Activated gamma-delta T cell (primary cell): ENCODE measurements around the gene HOXD1.

Experiments used
- DNase-seq: peaks from one replicate; lab custom pipeline; 2025; lab: John Stamatoyannopoulos, UW
- total RNA-seq, 2 donors: gene quantifications; one replicate each; lab custom pipeline; 2026; lab: John Stamatoyannopoulos, UW

The HOXD1 gene
- total RNA-seq = 0 reads per million in 2 donors

- DNase-seq = no peak
Observed at GRCh38 chr2:176187899-176188773, at the start of gene HOXD1. TSS of gene HOXD1 (plus strand) at chr2:176188668. CDS start at chr2:176188802, 134 bp downstream.

- DNase-seq = no peak
Observed at GRCh38 chr2:176138923-176139660, 49.4 kb upstream of the HOXD1 start.

GRCh38 chr2:176139661-176140512 lies 48.6 kb upstream of the HOXD1 start:
- no peak for DNase-seq

- DNase-seq = no peak
Observed at GRCh38 chr2:176140513-176141317, 47.8 kb upstream of the HOXD1 start.

- DNase-seq = no peak
Observed at GRCh38 chr2:176142281-176142680, 46.2 kb upstream of the HOXD1 start.

GRCh38 chr2:176145085-176145969 lies 43.1 kb upstream of the HOXD1 start:
- DNase-seq = no peak

GRCh38 chr2:176146101-176146500 lies 42.4 kb upstream of the HOXD1 start:
- DNase-seq = no peak

- DNase-seq = no peak
Observed at GRCh38 chr2:176146645-176147044, 41.8 kb upstream of the HOXD1 start.

- no peak for DNase-seq
Observed at GRCh38 chr2:176147210-176147799, 41.2 kb upstream of the HOXD1 start.

GRCh38 chr2:176147800-176148496 lies 40.5 kb upstream of the HOXD1 start:
- DNase-seq = no peak

GRCh38 chr2:176148751-176149421 lies 39.6 kb upstream of the HOXD1 start:
- DNase-seq = no peak

GRCh38 chr2:176149481-176149938 lies 39.0 kb upstream of the HOXD1 start:
- no peak for DNase-seq

- DNase-seq = no peak
Observed at GRCh38 chr2:176149939-176150583, 38.4 kb upstream of the HOXD1 start.

GRCh38 chr2:176150584-176151441 lies 37.7 kb upstream of the HOXD1 start:
- DNase-seq = no peak

- no peak for DNase-seq
Observed at GRCh38 chr2:176151442-176152287, 36.8 kb upstream of the HOXD1 start, which contains the start of gene HOXD4. TSS of gene HOXD4 (plus strand) at chr2:176151550. CDS start at chr2:176151634, 84 bp downstream.
